Measurements from ENCODE around the gene AP1B1. TPM values are rescaled to one million over a fixed set of nuclear protein-coding genes. Genes with fewer than 3 reads are reported as not detected.

Gene AP1B1
- total RNA-seq, 3 donors from 2014 or later, result 55.7 to 58.7 (median 58.2) TPM

GRCh38 chr22:29338398-29338797 is 50.0 kb downstream of the AP1B1 start:
- Histone ChIP-seq H3K4me1 (peaks cover 0 to 20% of the 10 kb centered on the region in 2 donors), H3K27me3 (no peaks in the 10 kb centered on the region), H3K36me3 (no peaks in the 10 kb centered on the region), H3K9me3 (no peaks in the 10 kb centered on the region), H3K4me3 (no peak overlapping the region), H3K27ac (peak overlapping the region; percentile 89 to 94)
- TF ChIP-seq CTCF (IDR thresholded peaks at IDR 0.05), result no peak
- TF ChIP-seq POLR2A (IDR thresholded peaks at IDR 0.05), result no peak
- no peak for TF ChIP-seq POLR2AphosphoS5 (IDR thresholded peaks at IDR 0.05)
- intact Hi-C loops (cut with DNase I; ENCODE audit: low total_unique reads), result no loop called here
- no peak for DNase-seq (ENCODE audit: low spot score in 2 of 2)

- H3K27ac ChIP-seq, result peak overlapping the region; percentile 89 to 94
- H3K4me1 ChIP-seq, result peaks cover 0 to 13% of the 10 kb centered on the region in 2 donors
- H3K36me3 ChIP-seq, result no peaks in the 10 kb centered on the region
- no peaks in the 10 kb centered on the region for H3K9me3 ChIP-seq
- TF ChIP-seq POLR2A (IDR thresholded peaks at IDR 0.05) (no peak), CTCF (IDR thresholded peaks at IDR 0.05) (no peak), POLR2AphosphoS5 (IDR thresholded peaks at IDR 0.05) (no peak)
- peak overlapping the region in 1 of 3 donors; percentile 30 for H3K4me3 ChIP-seq
- intact Hi-C loops (cut with DNase I; ENCODE audit: low total_unique reads), result no loop called here
- DNase-seq (ENCODE audit: low spot score in 2 of 2), result peak in 1 of 2 donors; percentile 31
- no peaks in the 10 kb centered on the region for H3K27me3 ChIP-seq
These were observed 50.6 kb downstream of the AP1B1 start for GRCh38 chr22:29337631-29338284.

- DNase-seq (ENCODE audit: low spot score in 2 of 2), result peak in 1 of 2 donors; percentile 74
- H3K27me3 ChIP-seq, result no peaks in the 10 kb centered on the region
- no peaks in the 10 kb centered on the region for H3K9me3 ChIP-seq
- H3K4me3 ChIP-seq, result peak overlapping the region in 1 of 3 donors; percentile 30
- H3K27ac ChIP-seq, result peak overlapping the region; percentile 89 to 94
- TF ChIP-seq POLR2A (IDR thresholded peaks at IDR 0.05) (no peak), POLR2AphosphoS5 (IDR thresholded peaks at IDR 0.05) (no peak)
- peaks cover 0 to 9% of the 10 kb centered on the region in 2 donors for H3K4me1 ChIP-seq
- intact Hi-C loops (cut with DNase I; ENCODE audit: low total_unique reads), result no loop called here
- H3K36me3 ChIP-seq, result no peaks in the 10 kb centered on the region
These were observed 51.4 kb downstream of the AP1B1 start for GRCh38 chr22:29336751-29337490.

- intact Hi-C loops (cut with DNase I; ENCODE audit: low total_unique reads), result no loop called here
- Histone ChIP-seq H3K9me3 (no peaks in the 10 kb centered on the region), H3K4me3 (no peak overlapping the region), H3K27me3 (no peaks in the 10 kb centered on the region), H3K27ac (peak overlapping the region; percentile 89 to 94), H3K4me1 (peaks cover 0 to 14% of the 10 kb centered on the region in 2 donors), H3K36me3 (no peaks in the 10 kb centered on the region)
- TF ChIP-seq POLR2A (IDR thresholded peaks at IDR 0.05) (no peak), POLR2AphosphoS5 (IDR thresholded peaks at IDR 0.05) (no peak), CTCF (IDR thresholded peaks at IDR 0.05) (no peak)
- DNase-seq (ENCODE audit: low spot score in 2 of 2), result no peak
These were observed 52.7 kb downstream of the AP1B1 start for GRCh38 chr22:29335656-29336055.

- H3K27me3 ChIP-seq, result no peaks in the 10 kb centered on the region
- H3K4me3 ChIP-seq, result no peak overlapping the region
- TF ChIP-seq CTCF (IDR thresholded peaks at IDR 0.05), result no peak
- no peak for TF ChIP-seq POLR2A (IDR thresholded peaks at IDR 0.05)
- TF ChIP-seq POLR2AphosphoS5 (IDR thresholded peaks at IDR 0.05), result no peak
- peak overlapping the region; percentile 89 to 94 for H3K27ac ChIP-seq
- DNase-seq (ENCODE audit: low spot score in 2 of 2), result peak in 1 of 2 donors; percentile 69
- no peaks in the 10 kb centered on the region for H3K36me3 ChIP-seq
- H3K9me3 ChIP-seq, result no peaks in the 10 kb centered on the region
- intact Hi-C loops (cut with DNase I; ENCODE audit: low total_unique reads), result no loop called here
- peaks cover 0 to 16% of the 10 kb centered on the region in 2 donors for H3K4me1 ChIP-seq
These were observed 53.5 kb downstream of the AP1B1 start for GRCh38 chr22:29334696-29335344.

Data from breast epithelium (tissue), 4 donors.